Vagina (tissue), 2 donors: Measurements from ENCODE around the gene ST6GALNAC6.

Source experiments
- CTCF ChIP-seq, 3 experiments: fragments of 450-650 bp in 2 of 3; fragments of 200-600 bp in 1 of 3; sonication (generic) in 1 of 3; IDR thresholded peaks; one replicate each; pipeline ENCODE4 v1.5.1; 2017 to 2019; ENCODE audit warnings: antibody characterized with exemption in 3 of 3, mild to moderate bottlenecking in 2 of 3, moderate library complexity in 2 of 3
- POLR2A ChIP-seq, 2 donors: fragments of 450-650 bp; IDR thresholded peaks; one replicate each; pipeline ENCODE4 v1.6.1; 2017; ENCODE audit warnings: antibody characterized with exemption in 2 of 2, mild to moderate bottlenecking in 2 of 2, moderate library complexity in 2 of 2
- POLR2AphosphoS5 ChIP-seq, 2 donors: sonication (generic); formaldehyde crosslinking; IDR thresholded peaks; one replicate each; pipeline ENCODE4 v1.9.0; 2017; ENCODE audit warnings: antibody characterized with exemption in 2 of 2, mild to moderate bottlenecking in 2 of 2, low read depth in 1 of 2; ENCODE audit not compliant: insufficient read depth in 1 of 2

GRCh38 chr9:127944586-127945218, 45.3 kb upstream of the ST6GALNAC6 start:
- TF ChIP-seq CTCF (IDR thresholded peaks at IDR 0.05): no peak
- no peak for TF ChIP-seq POLR2A (IDR thresholded peaks at IDR 0.05)
- no peak for TF ChIP-seq POLR2AphosphoS5 (IDR thresholded peaks at IDR 0.05; ENCODE audit: insufficient read depth in 1 of 2, low read depth in 1 of 2)
